Osteoblast (primary cell): ENCODE results near the gene PLXDC2. TPM values are rescaled to one million over a fixed set of nuclear protein-coding genes. Genes with fewer than 3 reads are reported as not detected.

Experiments used
- DNase-seq: peaks from one replicate; pipeline ENCODE4 v3.0.0; 2011; ENCODE audit warnings: low spot score, mixed read lengths; ENCODE audit not compliant: insufficient read length; ENCODE audit errors: missing footprints
- H2AFZ ChIP-seq: 2 replicates; pipeline ENCODE4 v1.6.0; 2011; ENCODE audit warnings: mild to moderate bottlenecking, low read length
- H3K27ac ChIP-seq: 2 replicates; pipeline ENCODE4 v1.5.1; 2011; ENCODE audit warnings: mild to moderate bottlenecking, low read depth, low read length, moderate library complexity
- H3K27me3 ChIP-seq: 2 replicates; pipeline ENCODE4 v1.6.0; 2012; ENCODE audit warnings: mild to moderate bottlenecking, control low read depth, inconsistent platforms, low read length, moderate library complexity; ENCODE audit not compliant: insufficient read depth
- H3K36me3 ChIP-seq: 2 replicates; pipeline ENCODE4 v1.5.1; 2011; ENCODE audit warnings: mild to moderate bottlenecking, low read length, control low read depth, moderate library complexity; ENCODE audit not compliant: insufficient read depth
- H3K4me1 ChIP-seq: 2 replicates; pipeline ENCODE4 v1.5.1; 2011; ENCODE audit warnings: mild to moderate bottlenecking, low read length, control low read depth, moderate library complexity; ENCODE audit not compliant: insufficient read depth
- H3K4me2 ChIP-seq: 2 replicates; pipeline ENCODE4 v1.6.0; 2011; ENCODE audit warnings: mild to moderate bottlenecking, low read length; ENCODE audit not compliant: insufficient read depth
- H3K4me3 ChIP-seq: fragments of 200-600 bp; sonication (generic); 3 replicates; pipeline ENCODE4 v1.5.1; 2012; ENCODE audit warnings: mild to moderate bottlenecking, low read length, inconsistent platforms; ENCODE audit not compliant: insufficient read depth
- H3K79me2 ChIP-seq: 2 replicates; pipeline ENCODE4 v1.6.0; 2012; ENCODE audit warnings: mild to moderate bottlenecking, low read length, control low read depth, inconsistent platforms; ENCODE audit not compliant: insufficient read depth
- H3K9me3 ChIP-seq: 2 replicates; pipeline ENCODE4 v1.5.1; 2011; ENCODE audit warnings: low read depth, low read length, control low read depth
- H4K20me1 ChIP-seq: 2 replicates; pipeline ENCODE4 v1.6.0; 2012; ENCODE audit warnings: mild to moderate bottlenecking, low read length, control low read depth; ENCODE audit not compliant: insufficient read depth
- total RNA-seq: library from RNA; depleted of rRNA; stranded (reverse); fragments of >200 nt; gene quantifications from 2 replicates; pipeline ENCODE4 v1.2.3, GENCODE V29; 2012
- TF ChIP-seq, protein P1 (sequence below): IDR thresholded peaks from 2 replicates; pipeline ENCODE4 v1.5.1; 2011; ENCODE audit warnings: mild to moderate bottlenecking, low read depth, low read length, moderate library complexity; ENCODE audit errors: extremely low read depth

Gene PLXDC2
- total RNA-seq, 1 donor: 63.3 TPM

DNA sequence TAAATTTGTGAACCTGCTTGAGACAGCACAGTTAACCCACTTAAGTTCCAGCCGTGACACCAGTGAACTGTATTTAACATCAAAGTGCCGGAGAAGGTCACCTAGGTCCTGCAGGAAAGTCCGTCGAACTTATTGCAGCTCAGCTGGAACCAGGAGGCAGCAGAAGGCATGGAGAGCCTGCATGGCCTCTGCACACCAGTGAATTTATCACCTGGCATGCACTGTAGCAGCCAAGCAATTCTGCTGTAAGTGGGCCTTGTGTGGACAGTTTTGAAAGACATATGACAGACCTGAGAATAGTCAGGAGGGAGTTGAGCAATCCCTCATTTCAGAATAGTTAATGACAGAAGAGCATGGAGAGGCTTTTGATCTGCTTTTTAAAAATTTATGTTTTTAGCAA is 108.8 kb downstream of the PLXDC2 start:
- no peak overlapping the region for H2AFZ ChIP-seq
- no peak overlapping the region for H3K4me3 ChIP-seq
- H3K4me2 ChIP-seq: no peak overlapping the region
- no peak overlapping the region for H3K27ac ChIP-seq
- TF ChIP-seq, protein P1, sequence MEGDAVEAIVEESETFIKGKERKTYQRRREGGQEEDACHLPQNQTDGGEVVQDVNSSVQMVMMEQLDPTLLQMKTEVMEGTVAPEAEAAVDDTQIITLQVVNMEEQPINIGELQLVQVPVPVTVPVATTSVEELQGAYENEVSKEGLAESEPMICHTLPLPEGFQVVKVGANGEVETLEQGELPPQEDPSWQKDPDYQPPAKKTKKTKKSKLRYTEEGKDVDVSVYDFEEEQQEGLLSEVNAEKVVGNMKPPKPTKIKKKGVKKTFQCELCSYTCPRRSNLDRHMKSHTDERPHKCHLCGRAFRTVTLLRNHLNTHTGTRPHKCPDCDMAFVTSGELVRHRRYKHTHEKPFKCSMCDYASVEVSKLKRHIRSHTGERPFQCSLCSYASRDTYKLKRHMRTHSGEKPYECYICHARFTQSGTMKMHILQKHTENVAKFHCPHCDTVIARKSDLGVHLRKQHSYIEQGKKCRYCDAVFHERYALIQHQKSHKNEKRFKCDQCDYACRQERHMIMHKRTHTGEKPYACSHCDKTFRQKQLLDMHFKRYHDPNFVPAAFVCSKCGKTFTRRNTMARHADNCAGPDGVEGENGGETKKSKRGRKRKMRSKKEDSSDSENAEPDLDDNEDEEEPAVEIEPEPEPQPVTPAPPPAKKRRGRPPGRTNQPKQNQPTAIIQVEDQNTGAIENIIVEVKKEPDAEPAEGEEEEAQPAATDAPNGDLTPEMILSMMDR: no peak
- no peaks in the 10 kb centered on the region for H3K79me2 ChIP-seq
- no peaks in the 10 kb centered on the region for H3K36me3 ChIP-seq
- peaks cover 35% of the 10 kb centered on the region for H3K4me1 ChIP-seq
- H3K27me3 ChIP-seq: no peaks in the 10 kb centered on the region
- no peaks in the 10 kb centered on the region for H3K9me3 ChIP-seq
- no peaks in the 10 kb centered on the region for H4K20me1 ChIP-seq
- no peak for DNase-seq

DNA sequence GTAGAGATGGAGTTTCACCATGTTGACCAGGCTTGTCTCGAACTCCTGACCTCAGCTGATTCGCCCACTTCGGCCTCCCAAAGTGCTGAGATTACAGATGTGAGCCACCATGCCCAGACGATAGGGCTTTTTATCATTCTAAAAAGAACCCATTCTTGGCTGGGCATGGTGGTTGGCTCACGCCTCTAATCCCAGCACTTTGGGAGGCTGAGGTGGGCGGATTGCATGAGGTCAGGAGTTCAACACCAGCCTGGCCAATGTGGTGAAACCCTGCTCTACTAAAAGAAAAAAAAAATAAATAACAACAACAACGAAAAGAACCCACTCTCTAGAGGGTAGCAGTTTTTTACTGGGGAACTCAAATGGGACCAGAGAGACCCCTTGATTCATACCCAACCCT is 112.7 kb downstream of the PLXDC2 start:
- Histone ChIP-seq H3K36me3 (no peaks in the 10 kb centered on the region), H3K9me3 (no peaks in the 10 kb centered on the region), H3K27me3 (no peaks in the 10 kb centered on the region), H4K20me1 (no peaks in the 10 kb centered on the region), H3K4me3 (no peak overlapping the region), H2AFZ (peak overlapping the region; percentile 48), H3K79me2 (no peaks in the 10 kb centered on the region), H3K4me2 (peak overlapping the region; percentile 55), H3K27ac (peak overlapping the region; percentile 74), H3K4me1 (peaks cover 23% of the 10 kb centered on the region)
- TF ChIP-seq, protein P1: no peak
- no peak for DNase-seq

DNA sequence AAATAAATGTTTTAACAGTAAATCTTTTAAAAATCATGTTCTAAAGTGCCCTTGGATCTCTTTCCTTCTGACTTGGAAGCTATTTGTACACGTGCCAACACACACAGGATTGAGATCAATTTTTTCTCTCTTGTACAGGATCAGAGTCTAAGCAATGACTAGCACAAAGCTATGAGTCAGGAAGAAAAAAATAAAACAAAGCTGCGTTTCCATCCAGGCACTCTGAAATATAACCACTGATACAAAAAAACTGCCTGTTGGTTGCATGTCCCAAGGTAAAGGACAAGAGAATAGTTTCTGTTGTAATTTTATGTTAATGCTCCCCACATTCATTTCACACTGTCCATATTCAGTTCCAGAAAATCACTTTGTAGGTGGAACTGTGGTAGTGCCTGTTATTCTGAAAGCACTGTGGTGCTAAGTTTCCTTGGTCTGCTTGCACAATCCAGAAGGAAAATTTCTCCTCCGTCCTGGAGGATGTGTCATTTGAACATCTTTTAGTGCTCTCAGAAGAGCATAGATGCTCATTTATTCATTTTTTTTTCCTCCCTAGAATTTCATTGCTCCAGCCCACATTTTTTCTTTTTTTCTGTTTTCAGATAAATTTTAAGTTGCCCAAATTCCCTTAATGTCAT is 113.4 kb downstream of the PLXDC2 start:
- no peaks in the 10 kb centered on the region for H4K20me1 ChIP-seq
- H2AFZ ChIP-seq: peak overlapping the region; percentile 64
- H3K79me2 ChIP-seq: no peaks in the 10 kb centered on the region
- H3K4me2 ChIP-seq: peak overlapping the region; percentile 55
- H3K4me3 ChIP-seq: no peak overlapping the region
- H3K27me3 ChIP-seq: no peaks in the 10 kb centered on the region
- TF ChIP-seq, protein P1: no peak
- peak overlapping the region; percentile 74 for H3K27ac ChIP-seq
- peak; percentile 84 for DNase-seq
- peaks cover 23% of the 10 kb centered on the region for H3K4me1 ChIP-seq
- H3K9me3 ChIP-seq: no peaks in the 10 kb centered on the region
- H3K36me3 ChIP-seq: no peaks in the 10 kb centered on the region

DNA sequence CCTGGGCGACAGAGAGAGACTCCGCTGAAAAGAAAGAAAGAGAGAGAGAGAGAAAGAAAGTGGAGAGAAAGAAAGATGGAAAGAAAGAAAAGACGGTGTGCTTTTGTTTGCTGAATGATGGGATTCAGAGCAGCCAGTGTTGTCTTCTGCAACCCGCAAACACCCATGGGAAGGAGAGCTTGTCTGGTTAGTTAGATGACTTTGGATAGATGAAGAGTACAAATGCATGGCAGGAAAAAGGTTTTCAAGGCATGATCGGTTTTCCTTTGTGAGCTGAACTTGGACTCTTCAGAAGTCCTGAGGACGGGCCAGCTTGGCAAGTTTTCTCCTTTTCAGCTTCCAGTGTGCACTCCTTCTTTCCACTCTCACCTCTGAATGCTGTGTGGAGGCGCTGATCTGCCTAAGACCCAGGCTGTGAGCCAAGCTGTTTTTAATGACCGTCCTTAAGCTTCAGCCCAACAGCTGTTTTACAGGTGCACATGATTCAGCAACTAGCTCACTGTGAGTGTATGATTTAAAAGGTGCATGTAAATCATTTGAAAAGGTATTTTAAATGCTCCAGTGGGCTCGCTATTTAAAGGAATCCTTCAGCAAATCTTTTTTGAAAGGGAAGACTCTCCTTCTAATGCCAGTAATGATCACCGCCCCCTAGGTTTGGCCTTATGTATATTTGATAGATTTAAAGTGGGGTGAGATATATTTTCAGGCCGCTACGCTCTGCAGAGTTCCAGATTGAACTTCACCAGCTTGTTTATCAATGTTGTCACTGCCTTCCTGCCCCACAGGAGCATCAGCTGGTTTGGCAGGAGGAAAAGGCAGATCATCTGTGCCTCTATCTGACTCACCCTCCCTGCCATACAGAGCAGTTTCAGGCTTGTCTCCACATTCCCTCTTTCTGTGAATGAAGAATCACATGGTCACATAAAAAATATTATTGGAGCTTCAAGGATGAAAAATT is 115.0 kb downstream of the PLXDC2 start:
- Histone ChIP-seq H3K27me3 (no peaks in the 10 kb centered on the region), H3K27ac (no peak overlapping the region), H4K20me1 (no peaks in the 10 kb centered on the region), H2AFZ (no peak overlapping the region), H3K4me3 (no peak overlapping the region), H3K36me3 (no peaks in the 10 kb centered on the region), H3K4me1 (peaks cover 23% of the 10 kb centered on the region), H3K4me2 (no peak overlapping the region), H3K79me2 (no peaks in the 10 kb centered on the region), H3K9me3 (no peaks in the 10 kb centered on the region)
- TF ChIP-seq, protein P1: no peak
- DNase-seq: peak; percentile 34
